AG09309 (cell line): ENCODE data around the gene ZNF513.

Experiments
- DNase-seq: peaks from one replicate; pipeline ENCODE4 v3.0.0-alpha.2; 2010; ENCODE audit warnings: low read depth
- H3K4me3 ChIP-seq: 2 replicates; pipeline ENCODE4 v1.5.1; 2011; ENCODE audit warnings: mild to moderate bottlenecking, low read depth, low read length, moderate library complexity; ENCODE audit not compliant: control insufficient read depth
- TF ChIP-seq, protein P1 (sequence below): IDR thresholded peaks from 2 replicates; pipeline ENCODE4 v1.5.1; 2011; ENCODE audit warnings: mild to moderate bottlenecking, low read depth, low read length, inconsistent platforms; ENCODE audit not compliant: insufficient read depth, control insufficient read depth; ENCODE audit errors: missing control alignments

Gene ZNF513

DNA sequence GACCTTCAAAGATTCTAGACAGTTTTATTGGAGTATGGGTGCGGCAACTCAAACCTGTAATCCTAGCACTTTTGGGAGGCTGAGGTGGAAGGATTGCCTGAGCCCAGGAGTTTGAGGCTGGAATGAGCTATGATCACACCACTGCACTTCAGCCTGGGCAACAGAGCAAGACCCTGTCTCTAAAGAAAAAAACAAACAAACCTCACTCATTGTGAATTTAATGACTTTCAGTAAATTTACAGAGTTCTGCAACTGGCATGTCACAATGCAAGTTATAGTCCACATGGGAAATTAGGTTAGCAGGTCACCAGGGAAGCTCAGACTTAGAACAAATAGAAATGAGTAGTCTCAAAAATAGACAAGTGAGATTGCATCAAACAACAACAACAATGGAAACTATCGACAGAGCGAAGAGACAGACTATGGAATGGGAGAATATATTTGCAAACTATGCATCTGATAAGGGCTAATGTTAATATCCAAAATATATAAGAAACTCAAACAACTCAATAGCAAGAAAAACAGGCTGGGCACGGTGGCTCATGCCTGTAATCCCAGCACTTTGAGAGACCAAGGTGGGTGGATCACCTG is 41.2 kb upstream of the ZNF513 start:
- H3K4me3 ChIP-seq: no peak overlapping the region
- TF ChIP-seq, protein P1, sequence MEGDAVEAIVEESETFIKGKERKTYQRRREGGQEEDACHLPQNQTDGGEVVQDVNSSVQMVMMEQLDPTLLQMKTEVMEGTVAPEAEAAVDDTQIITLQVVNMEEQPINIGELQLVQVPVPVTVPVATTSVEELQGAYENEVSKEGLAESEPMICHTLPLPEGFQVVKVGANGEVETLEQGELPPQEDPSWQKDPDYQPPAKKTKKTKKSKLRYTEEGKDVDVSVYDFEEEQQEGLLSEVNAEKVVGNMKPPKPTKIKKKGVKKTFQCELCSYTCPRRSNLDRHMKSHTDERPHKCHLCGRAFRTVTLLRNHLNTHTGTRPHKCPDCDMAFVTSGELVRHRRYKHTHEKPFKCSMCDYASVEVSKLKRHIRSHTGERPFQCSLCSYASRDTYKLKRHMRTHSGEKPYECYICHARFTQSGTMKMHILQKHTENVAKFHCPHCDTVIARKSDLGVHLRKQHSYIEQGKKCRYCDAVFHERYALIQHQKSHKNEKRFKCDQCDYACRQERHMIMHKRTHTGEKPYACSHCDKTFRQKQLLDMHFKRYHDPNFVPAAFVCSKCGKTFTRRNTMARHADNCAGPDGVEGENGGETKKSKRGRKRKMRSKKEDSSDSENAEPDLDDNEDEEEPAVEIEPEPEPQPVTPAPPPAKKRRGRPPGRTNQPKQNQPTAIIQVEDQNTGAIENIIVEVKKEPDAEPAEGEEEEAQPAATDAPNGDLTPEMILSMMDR: no peak
- DNase-seq: no peak

DNA sequence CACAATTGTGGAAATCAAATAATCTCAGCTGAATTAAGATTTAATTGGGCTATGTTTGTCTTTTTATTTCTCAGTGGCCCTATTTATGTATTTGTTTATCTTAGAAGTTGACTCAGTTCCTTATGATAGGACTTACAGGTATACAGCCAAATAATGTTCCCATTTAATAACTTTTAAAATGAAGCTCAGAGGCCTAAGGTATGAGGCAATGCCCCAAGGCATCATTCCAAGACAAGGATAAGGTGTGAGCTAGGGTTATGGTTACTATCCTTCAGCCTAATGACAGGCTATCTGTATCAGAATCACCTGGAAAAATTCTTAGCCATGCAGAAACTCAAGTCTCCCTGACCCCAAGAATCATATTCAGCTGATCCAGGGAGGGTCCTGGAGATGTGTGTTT is 40.5 kb upstream of the ZNF513 start:
- no peak for DNase-seq
- H3K4me3 ChIP-seq: no peak overlapping the region
- TF ChIP-seq, protein P1: no peak

DNA sequence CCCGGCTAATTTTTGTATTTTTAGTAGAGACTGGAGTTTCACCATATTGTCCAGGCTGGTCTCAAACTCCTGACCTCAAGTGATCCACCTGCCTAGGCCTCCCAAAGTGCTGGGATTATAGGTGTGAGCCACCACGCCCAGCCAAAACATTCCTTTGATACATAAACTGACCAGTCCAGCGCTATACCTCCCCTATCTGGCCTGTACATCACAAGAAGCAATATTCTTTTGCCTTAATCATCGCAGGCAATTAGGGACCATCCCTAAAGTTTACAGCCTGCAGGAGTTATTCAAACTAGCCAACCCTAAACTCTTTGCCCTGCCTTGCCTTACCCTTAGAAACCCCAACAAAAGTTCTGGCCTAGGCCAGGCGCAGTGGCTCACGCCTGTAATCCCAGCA is 35.6 kb upstream of the ZNF513 start:
- no peak for DNase-seq
- TF ChIP-seq, protein P1: no peak
- H3K4me3 ChIP-seq: no peak overlapping the region

DNA sequence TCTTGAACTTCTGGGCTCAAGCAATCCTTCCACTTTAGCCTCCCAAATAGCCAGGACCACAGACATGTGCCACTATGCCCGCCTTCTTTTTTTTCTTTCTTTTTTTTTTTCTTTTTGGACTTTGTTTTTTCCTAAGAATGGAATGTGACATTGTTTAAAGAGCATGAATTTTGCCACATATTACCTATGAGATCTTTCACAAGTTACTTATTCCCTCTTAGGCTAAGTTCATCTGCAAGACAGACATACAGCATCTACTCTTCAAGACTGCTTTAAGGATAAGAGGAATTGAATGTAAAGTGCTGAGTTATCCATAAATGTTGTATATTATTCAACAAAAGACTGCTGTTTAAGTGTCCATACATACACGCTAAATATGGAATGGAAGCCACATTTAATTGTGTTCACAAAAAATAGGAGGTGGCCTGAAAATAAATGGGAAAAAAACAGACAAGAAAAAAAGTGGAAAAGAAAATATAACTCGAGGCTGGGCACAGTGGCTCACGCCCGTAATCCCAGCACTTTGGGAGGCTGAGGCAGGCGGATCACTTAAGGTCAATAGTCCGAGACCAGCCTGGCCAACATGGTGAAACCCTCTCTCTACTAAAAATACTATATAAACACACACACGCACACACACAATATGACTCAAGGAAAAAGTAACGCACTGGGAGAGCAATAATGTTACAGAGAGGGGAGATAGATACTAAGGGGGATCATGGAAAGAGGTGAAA is 32.1 kb upstream of the ZNF513 start:
- DNase-seq: no peak
- H3K4me3 ChIP-seq: no peak overlapping the region
- TF ChIP-seq, protein P1: no peak

DNA sequence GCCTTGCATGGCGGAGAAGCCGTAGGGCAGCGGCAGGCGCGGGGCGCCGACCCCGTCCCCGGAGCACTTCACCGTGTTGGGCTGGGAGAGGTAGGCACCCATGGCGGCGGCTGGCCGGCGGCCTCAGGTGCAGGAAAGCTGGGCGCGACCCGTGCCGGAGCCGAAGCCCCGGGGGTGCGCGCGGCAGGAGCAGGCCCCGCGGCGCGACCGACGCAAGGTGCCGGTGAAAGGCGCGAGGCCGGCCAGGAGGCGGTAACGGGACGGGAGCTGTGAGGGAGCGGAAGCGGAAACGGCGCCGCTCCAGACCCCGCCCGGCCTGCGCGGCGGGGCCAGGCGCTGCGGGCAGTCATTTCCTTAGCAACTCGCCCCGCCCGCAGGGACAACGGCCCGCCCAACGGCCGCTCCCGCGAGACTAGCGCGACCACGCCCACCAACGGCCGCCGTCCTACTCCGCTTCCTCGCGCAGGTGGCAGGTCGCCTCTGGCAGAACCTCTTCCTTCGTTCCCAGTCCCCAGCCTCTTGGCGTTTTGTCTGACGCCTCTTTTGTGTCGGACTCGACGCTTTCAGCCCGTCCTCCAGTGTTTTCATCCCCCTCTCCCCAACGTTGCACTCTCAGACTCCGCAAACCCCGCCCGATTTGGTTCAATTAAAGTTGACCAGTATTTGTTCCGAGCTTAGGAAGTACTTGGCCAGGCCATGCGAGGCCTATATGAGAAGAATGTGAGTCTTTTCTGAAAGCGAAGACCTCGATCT is 29.0 kb upstream of the ZNF513 start, which contains the start of gene PPM1G:
TSS of gene PPM1G (minus strand) at position 271 of the 753 bp plus-strand sequence. CDS start at position 102, 169 bp downstream.
- peak; percentile 60 for DNase-seq
- peak within 1 kb of the TSS; percentile 100 for H3K4me3 ChIP-seq
- TF ChIP-seq, protein P1: no peak

DNA sequence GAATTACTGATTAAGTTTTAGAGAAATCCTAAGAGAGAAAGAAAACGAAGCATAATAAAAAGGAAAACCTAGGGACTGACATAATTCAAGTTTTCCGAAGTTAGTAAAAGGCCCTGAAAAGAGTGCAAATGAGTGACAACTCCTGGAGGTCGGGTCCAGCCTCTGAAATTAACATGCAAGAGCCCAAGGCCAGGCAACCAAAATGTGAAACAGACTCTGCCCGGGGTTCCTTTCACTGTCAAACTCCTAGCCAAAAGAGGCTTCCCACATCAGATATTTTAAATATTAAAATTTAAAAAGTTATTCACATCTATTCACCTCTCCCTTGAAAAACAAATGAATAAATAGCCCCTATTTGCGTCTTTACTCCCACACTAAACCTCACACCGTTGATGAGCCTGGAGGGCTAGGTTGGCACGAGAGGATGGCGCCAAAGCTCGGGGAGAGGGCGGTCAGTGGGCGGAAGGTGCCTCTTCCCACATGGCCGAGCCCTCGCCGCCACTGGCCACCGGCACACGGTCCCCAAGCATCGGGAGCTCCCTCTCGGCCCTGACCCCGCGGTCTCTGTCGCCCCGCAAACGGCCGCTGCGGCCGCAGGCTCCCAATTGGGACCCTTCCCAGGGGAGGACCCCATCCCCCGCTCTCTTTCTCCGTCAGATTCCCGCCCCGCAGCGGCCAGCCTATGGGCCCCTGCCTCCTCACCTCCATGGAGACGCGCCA is 28.2 kb upstream of the ZNF513 start:
- TF ChIP-seq, protein P1: no peak
- peak overlapping the region; percentile 100 for H3K4me3 ChIP-seq
- DNase-seq: no peak
